ENCODE data around the gene RXRB. TPM values are rescaled to one million over a fixed set of nuclear protein-coding genes. Genes with fewer than 3 reads are reported as not detected.
A peak's percentile ranks its signal among the peaks of the same experiment; 100 is the strongest.

RXRB gene
- total RNA-seq, 4 donors from 2014 or later, result 17.8 to 27.3 (median 24.9) TPM

GRCh38 chr6:33215271-33216116 lies 15.0 kb upstream of the RXRB start:
- H3K4me3 ChIP-seq (ENCODE audit: low read depth, poor library complexity, severe bottlenecking), result no peak overlapping the region
- no peak for TF ChIP-seq CTCF (IDR thresholded peaks at IDR 0.05)
- TF ChIP-seq POLR2A (IDR thresholded peaks at IDR 0.05), result no peak
- WGBS, 2 donors, result 75 to 84% methylated on average over 7 to 8 of the region's 9 CpGs
- intact Hi-C loops (cut with DNase I; ENCODE audit: low total_unique reads), result no loop called here
- DNase-seq (ENCODE audit: low spot score in 2 of 2), result peak in 1 of 2 donors; percentile 61

- TF ChIP-seq POLR2A (IDR thresholded peaks at IDR 0.05), result no peak
- TF ChIP-seq CTCF (IDR thresholded peaks at IDR 0.05), result no peak
- H3K4me3 ChIP-seq (ENCODE audit: low read depth, poor library complexity, severe bottlenecking), result no peak overlapping the region
- WGBS, 2 donors, result 11 to 21% methylated on average over 9 of the region's 9 CpGs
- peak in 1 of 2 donors; percentile 80 for DNase-seq (ENCODE audit: low spot score in 2 of 2)
- intact Hi-C loops (cut with DNase I; ENCODE audit: low total_unique reads), result no loop called here
Measured at GRCh38 chr6:33213989-33214335, 13.5 kb upstream of the RXRB start.

GRCh38 chr6:33213166-33213988 lies 12.9 kb upstream of the RXRB start:
- 0 to 1% methylated on average over 41 to 43 of the region's 43 CpGs for WGBS, 2 donors
- no peak overlapping the region for H3K4me3 ChIP-seq (ENCODE audit: low read depth, poor library complexity, severe bottlenecking)
- peak in 1 of 2 donors; percentile 87 for DNase-seq (ENCODE audit: low spot score in 2 of 2)
- TF ChIP-seq CTCF (IDR thresholded peaks at IDR 0.05), result no peak
- TF ChIP-seq POLR2A (IDR thresholded peaks at IDR 0.05), result no peak
- intact Hi-C loops (cut with DNase I; ENCODE audit: low total_unique reads), result no loop called here

GRCh38 chr6:33212857-33213165 lies 12.3 kb upstream of the RXRB start:
- TF ChIP-seq POLR2A (IDR thresholded peaks at IDR 0.05) (no peak), CTCF (IDR thresholded peaks at IDR 0.05) (no peak)
- no peak overlapping the region for H3K4me3 ChIP-seq (ENCODE audit: low read depth, poor library complexity, severe bottlenecking)
- no peak for DNase-seq (ENCODE audit: low spot score in 2 of 2)
- intact Hi-C loops (cut with DNase I; ENCODE audit: low total_unique reads), result no loop called here
- WGBS, 2 donors, result 1 to 3% methylated on average over 6 of the region's 6 CpGs

GRCh38 chr6:33211666-33212422 lies 11.4 kb upstream of the RXRB start:
- 79 to 82% methylated on average over 18 of the region's 18 CpGs for WGBS, 2 donors
- H3K4me3 ChIP-seq (ENCODE audit: low read depth, poor library complexity, severe bottlenecking), result no peak overlapping the region
- intact Hi-C loops (cut with DNase I; ENCODE audit: low total_unique reads), result no loop called here
- peak in 1 of 2 donors; percentile 78 for DNase-seq (ENCODE audit: low spot score in 2 of 2)
- no peak for TF ChIP-seq CTCF (IDR thresholded peaks at IDR 0.05)

Measured in lower leg skin (tissue), 4 donors.